Measurements from ENCODE around the gene FARP1. TPM values are rescaled to one million over a fixed set of nuclear protein-coding genes. Genes with fewer than 3 reads are reported as not detected.

Gene FARP1
- total RNA-seq, 5 donors from 2014 or later (not counting 1 experiment from before 2014, with no cell fraction given), result 0.51 to 2.0 (median 1.0) TPM

DNA sequence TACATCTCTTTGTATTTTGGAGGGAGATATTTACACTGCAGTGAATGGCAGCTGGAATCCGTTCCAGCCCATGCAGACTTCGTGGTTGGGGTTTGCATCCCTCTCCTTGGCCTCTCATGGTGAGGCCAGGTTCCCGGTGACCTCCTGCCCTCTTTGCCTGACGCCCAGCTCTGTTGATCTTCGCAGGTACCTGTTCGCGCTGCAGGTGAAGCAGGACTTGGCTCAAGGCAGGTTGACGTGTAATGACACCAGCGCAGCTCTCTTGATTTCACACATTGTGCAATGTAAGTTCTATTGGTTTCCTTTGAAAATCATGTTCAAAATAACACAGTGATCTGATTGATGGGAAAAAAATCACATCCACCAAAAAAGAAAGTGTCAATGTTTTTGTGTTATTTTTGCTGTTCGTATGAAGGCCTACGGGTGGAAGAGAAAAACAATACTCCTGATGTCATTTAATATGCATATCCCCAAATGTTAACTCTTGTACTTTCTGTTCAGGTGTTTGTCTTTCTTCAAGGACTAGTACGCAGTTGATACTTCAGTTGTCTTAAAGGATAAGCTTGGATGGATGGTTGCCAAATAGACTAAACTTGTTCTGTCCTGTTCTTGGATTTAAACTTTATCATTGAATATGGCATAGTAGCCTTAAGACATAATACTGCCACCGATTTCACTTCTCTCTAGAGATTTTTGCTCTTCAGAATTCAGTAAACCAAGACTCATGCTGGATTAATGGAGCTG lies 234.9 kb downstream of the FARP1 start:
- no peaks in the 10 kb centered on the region for H3K4me1 ChIP-seq (ENCODE audit: control insufficient read depth in 1 of 2, extremely low read depth in 1 of 2, insufficient read depth in 2 of 2, low read length in 2 of 2)
- ChIA-PET POLR2A (no interaction called here), CTCF (no interaction called here)
- peaks cover 3 to 6% of the 10 kb centered on the region in 2 donors for H3K27me3 Mint-ChIP-seq
- no peak overlapping the region for H3K27ac Mint-ChIP-seq
- no peaks in the 10 kb centered on the region for H3K4me1 Mint-ChIP-seq
- peaks cover 0 to 2% of the 10 kb centered on the region in 2 experiments for H3K27me3 ChIP-seq (replicated peaks in 1 of 2; ENCODE audit: control insufficient read depth in 2 of 2, extremely low read depth in 1 of 2, insufficient read depth in 2 of 2, low read length in 1 of 2)
- no peak overlapping the region for H3K4me3 ChIP-seq (ENCODE audit: control insufficient read depth in 1 of 2, extremely low read depth in 1 of 2, low read length in 1 of 2)
- peaks cover 0 to 8% (median 0%) of the 10 kb centered on the region in 3 donors for H3K9me3 Mint-ChIP-seq
- no peaks in the 10 kb centered on the region for H3K36me3 Mint-ChIP-seq
- ATAC-seq (replicated peaks in 1 of 4) (no peak), DNase-seq (no peak)
- no peak overlapping the region for H3K4me3 Mint-ChIP-seq
- H3K9me3 ChIP-seq, result no peaks in the 10 kb centered on the region
- H3K36me3 ChIP-seq (ENCODE audit: control insufficient read depth in 2 of 2, extremely low read depth in 1 of 2, insufficient read depth in 1 of 2, low read length in 1 of 2), result no peaks in the 10 kb centered on the region
- H3K27ac ChIP-seq (ENCODE audit: low read length), result no peak overlapping the region
- 89% methylated on average over 5 of the region's 13 CpGs for WGBS (ENCODE audit: insufficient coverage)

DNA sequence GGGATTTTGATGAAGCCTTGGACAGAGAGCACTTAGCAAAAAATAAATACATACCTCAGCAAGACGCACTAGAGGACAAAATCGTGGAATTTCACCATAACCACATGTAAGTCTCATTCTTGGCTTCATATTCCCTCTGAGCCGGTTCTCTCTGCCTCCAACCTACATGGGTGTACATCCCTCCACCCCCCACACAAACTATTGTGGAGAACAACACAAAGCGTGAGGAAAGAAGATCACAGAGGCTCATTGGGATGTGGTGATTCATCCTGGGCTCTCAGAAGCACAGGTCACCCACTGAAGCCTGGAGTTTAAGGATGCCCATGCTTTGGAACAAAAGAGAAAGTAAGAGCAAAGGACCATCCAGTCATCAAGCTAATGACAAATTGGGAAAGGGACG lies 241.8 kb downstream of the FARP1 start:
- Mint-ChIP-seq H3K9me3 (no peaks in the 10 kb centered on the region), H3K4me3 (no peak overlapping the region), H3K36me3 (no peaks in the 10 kb centered on the region), H3K27ac (no peak overlapping the region), H3K27me3 (peaks cover 30 to 34% of the 10 kb centered on the region in 2 donors), H3K4me1 (no peaks in the 10 kb centered on the region)
- Histone ChIP-seq H3K27me3 (replicated peaks in 1 of 2; ENCODE audit: control insufficient read depth in 2 of 2, extremely low read depth in 1 of 2, insufficient read depth in 2 of 2, low read length in 1 of 2) (peaks cover 0 to 8% of the 10 kb centered on the region in 2 experiments), H3K4me1 (ENCODE audit: control insufficient read depth in 1 of 2, extremely low read depth in 1 of 2, insufficient read depth in 2 of 2, low read length in 2 of 2) (no peaks in the 10 kb centered on the region), H3K27ac (ENCODE audit: low read length) (no peak overlapping the region), H3K36me3 (ENCODE audit: control insufficient read depth in 2 of 2, extremely low read depth in 1 of 2, insufficient read depth in 1 of 2, low read length in 1 of 2) (no peaks in the 10 kb centered on the region), H3K4me3 (ENCODE audit: control insufficient read depth in 1 of 2, extremely low read depth in 1 of 2, low read length in 1 of 2) (no peak overlapping the region), H3K9me3 (no peaks in the 10 kb centered on the region)
- 48% methylated on average over 3 of the region's 5 CpGs for WGBS (ENCODE audit: insufficient coverage)
- ChIA-PET POLR2A (no interaction called here), CTCF (interaction anchor here in 1 of 2 donors (0.6 kb wide), 1 partner anchor 334 kb away, joined by 4 read pairs; no protein-coding TSS in a partner anchor)
- ATAC-seq (replicated peaks in 1 of 4), result no peak
- DNase-seq, result no peak

DNA sequence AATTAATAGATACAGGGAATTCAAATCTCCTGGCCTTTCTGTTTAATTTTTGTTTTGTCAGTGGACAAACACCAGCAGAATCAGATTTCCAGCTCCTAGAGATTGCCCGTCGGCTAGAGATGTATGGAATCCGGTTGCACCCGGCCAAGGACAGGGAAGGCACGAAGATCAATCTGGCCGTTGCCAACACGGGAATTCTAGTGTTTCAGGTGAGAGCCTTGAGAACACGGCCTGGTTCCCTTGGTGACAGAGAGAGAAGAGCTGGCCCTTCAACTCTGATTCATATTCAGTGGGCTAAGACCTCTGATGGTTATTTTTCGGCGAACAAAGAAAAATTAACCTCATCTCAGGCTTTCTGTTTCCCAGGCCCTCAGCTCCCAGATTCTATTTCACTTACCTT lies 242.7 kb downstream of the FARP1 start:
- Histone ChIP-seq H3K9me3 (no peaks in the 10 kb centered on the region), H3K27ac (ENCODE audit: low read length) (no peak overlapping the region), H3K27me3 (replicated peaks in 1 of 2; ENCODE audit: control insufficient read depth in 2 of 2, extremely low read depth in 1 of 2, insufficient read depth in 2 of 2, low read length in 1 of 2) (peaks cover 0 to 8% of the 10 kb centered on the region in 2 experiments), H3K4me1 (ENCODE audit: control insufficient read depth in 1 of 2, extremely low read depth in 1 of 2, insufficient read depth in 2 of 2, low read length in 2 of 2) (no peaks in the 10 kb centered on the region), H3K4me3 (ENCODE audit: control insufficient read depth in 1 of 2, extremely low read depth in 1 of 2, low read length in 1 of 2) (no peak overlapping the region), H3K36me3 (ENCODE audit: control insufficient read depth in 2 of 2, extremely low read depth in 1 of 2, insufficient read depth in 1 of 2, low read length in 1 of 2) (no peaks in the 10 kb centered on the region)
- Mint-ChIP-seq H3K9me3 (no peaks in the 10 kb centered on the region), H3K4me1 (no peaks in the 10 kb centered on the region), H3K4me3 (no peak overlapping the region), H3K27me3 (peaks cover 30 to 34% of the 10 kb centered on the region in 2 donors), H3K27ac (no peak overlapping the region), H3K36me3 (no peaks in the 10 kb centered on the region)
- ChIA-PET CTCF (interaction anchor here in 1 of 2 donors (0.7 kb wide), 1 partner anchor 28 kb away, joined by 3 read pairs; no protein-coding TSS in a partner anchor), POLR2A (no interaction called here)
- WGBS (ENCODE audit: insufficient coverage), result 86% methylated on average over 8 of the region's 10 CpGs
- DNase-seq, result no peak
- no peak for ATAC-seq (replicated peaks in 1 of 4)

DNA sequence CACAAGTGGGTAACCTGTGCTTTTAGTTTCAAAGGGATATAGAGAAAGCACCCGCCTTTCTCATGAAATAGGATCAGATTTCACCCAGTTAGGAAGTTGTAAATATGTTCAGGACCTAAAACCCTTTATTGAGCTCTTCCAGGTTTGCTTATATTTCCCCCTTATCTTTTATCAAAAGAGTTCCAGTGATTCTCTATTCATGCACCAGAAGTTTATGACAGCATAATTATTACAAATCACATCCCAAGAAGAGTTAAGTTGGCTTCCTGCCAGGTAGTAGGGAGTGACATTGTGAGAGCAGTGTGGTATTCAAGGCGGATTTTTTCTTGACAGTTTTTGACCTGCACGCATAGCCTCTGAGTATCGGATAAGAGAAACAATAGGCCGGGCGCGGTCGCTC lies 243.7 kb downstream of the FARP1 start:
- no peak overlapping the region for H3K4me3 Mint-ChIP-seq
- H3K4me1 Mint-ChIP-seq, result no peaks in the 10 kb centered on the region
- H3K9me3 ChIP-seq, result no peaks in the 10 kb centered on the region
- H3K36me3 Mint-ChIP-seq, result no peaks in the 10 kb centered on the region
- no peak overlapping the region for H3K4me3 ChIP-seq (ENCODE audit: control insufficient read depth in 1 of 2, extremely low read depth in 1 of 2, low read length in 1 of 2)
- H3K4me1 ChIP-seq (ENCODE audit: control insufficient read depth in 1 of 2, extremely low read depth in 1 of 2, insufficient read depth in 2 of 2, low read length in 2 of 2), result no peaks in the 10 kb centered on the region
- peaks cover 26 to 34% of the 10 kb centered on the region in 2 donors for H3K27me3 Mint-ChIP-seq
- no peak overlapping the region for H3K27ac Mint-ChIP-seq
- whole genome bisulfite sequencing (ENCODE audit: insufficient coverage), result 94% methylated on average over 7 of the region's 8 CpGs
- peaks cover 0 to 8% of the 10 kb centered on the region in 2 experiments for H3K27me3 ChIP-seq (replicated peaks in 1 of 2; ENCODE audit: control insufficient read depth in 2 of 2, extremely low read depth in 1 of 2, insufficient read depth in 2 of 2, low read length in 1 of 2)
- H3K36me3 ChIP-seq (ENCODE audit: control insufficient read depth in 2 of 2, extremely low read depth in 1 of 2, insufficient read depth in 1 of 2, low read length in 1 of 2), result no peaks in the 10 kb centered on the region
- no peak overlapping the region for H3K27ac ChIP-seq (ENCODE audit: low read length)
- CTCF ChIA-PET, result no interaction called here
- POLR2A ChIA-PET, result no interaction called here
- DNase-seq (no peak), ATAC-seq (replicated peaks in 1 of 4) (no peak)
- H3K9me3 Mint-ChIP-seq, result no peaks in the 10 kb centered on the region

DNA sequence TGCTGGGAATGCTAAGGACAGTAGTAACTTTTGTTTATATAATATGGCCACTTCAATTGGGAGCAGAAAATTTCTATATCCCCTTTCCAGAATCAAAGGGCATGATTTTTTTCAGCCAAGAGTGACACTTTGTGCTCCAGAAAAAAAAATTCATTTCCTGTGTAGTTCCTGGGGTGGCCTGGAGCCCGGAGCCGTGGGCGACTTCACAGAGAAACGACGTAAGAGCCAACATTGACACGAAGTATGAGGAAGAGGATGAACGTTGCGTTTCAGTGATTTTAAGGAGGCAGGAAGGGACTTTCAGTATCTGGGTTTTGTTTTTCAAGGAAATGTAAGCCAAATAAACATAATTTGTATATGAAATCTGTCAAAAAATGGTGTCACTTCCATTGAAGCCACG lies 246.4 kb downstream of the FARP1 start:
- Histone ChIP-seq H3K27me3 (replicated peaks in 1 of 2; ENCODE audit: control insufficient read depth in 2 of 2, extremely low read depth in 1 of 2, insufficient read depth in 2 of 2, low read length in 1 of 2) (peaks cover 0 to 1% of the 10 kb centered on the region in 2 experiments), H3K4me1 (ENCODE audit: control insufficient read depth in 1 of 2, extremely low read depth in 1 of 2, insufficient read depth in 2 of 2, low read length in 2 of 2) (no peaks in the 10 kb centered on the region), H3K4me3 (ENCODE audit: control insufficient read depth in 1 of 2, extremely low read depth in 1 of 2, low read length in 1 of 2) (no peak overlapping the region), H3K9me3 (no peaks in the 10 kb centered on the region), H3K27ac (ENCODE audit: low read length) (no peak overlapping the region), H3K36me3 (ENCODE audit: control insufficient read depth in 2 of 2, extremely low read depth in 1 of 2, insufficient read depth in 1 of 2, low read length in 1 of 2) (no peaks in the 10 kb centered on the region)
- Mint-ChIP-seq H3K4me1 (no peaks in the 10 kb centered on the region), H3K4me3 (no peak overlapping the region), H3K9me3 (no peaks in the 10 kb centered on the region), H3K27ac (no peak overlapping the region), H3K36me3 (no peaks in the 10 kb centered on the region), H3K27me3 (peaks cover 18 to 28% of the 10 kb centered on the region in 2 donors)
- ChIA-PET CTCF (no interaction called here), POLR2A (no interaction called here)
- ATAC-seq (replicated peaks in 1 of 4) (no peak), DNase-seq (no peak)
- WGBS (ENCODE audit: insufficient coverage), result 57% methylated on average over 7 of the region's 9 CpGs

DNA sequence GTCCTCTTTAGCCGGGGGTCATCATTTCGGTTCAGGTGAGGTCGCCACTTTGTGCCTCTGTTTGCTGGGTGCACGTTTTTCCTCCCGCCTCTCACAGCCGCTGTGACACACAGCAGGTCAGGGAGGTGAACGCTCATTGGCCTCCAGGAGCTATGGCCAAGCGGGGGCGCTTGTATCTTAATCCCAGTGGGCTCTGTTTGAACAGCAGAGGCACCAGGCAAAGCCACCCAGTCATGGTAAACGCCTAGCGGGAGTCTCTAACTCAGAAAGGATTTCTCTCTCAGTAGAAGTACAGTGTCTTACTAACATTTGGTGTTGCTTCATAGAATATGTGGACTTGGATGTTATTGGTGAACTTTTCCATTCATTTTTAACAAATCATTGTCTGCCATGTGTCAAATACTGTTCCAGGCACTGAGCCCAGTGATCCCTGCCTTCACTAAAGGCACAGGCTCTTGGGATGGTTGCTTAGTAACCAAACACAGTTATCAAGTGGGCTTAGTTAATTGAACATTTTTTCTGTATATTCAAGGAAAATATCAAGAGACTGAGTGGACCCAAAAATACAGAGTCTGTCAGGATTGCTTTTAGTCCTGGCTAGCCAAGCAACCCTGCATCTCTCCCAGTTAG lies 247.3 kb downstream of the FARP1 start:
- ATAC-seq (replicated peaks in 1 of 4) (no peak), DNase-seq (no peak)
- Histone ChIP-seq H3K27me3 (replicated peaks in 1 of 2; ENCODE audit: control insufficient read depth in 2 of 2, extremely low read depth in 1 of 2, insufficient read depth in 2 of 2, low read length in 1 of 2) (peaks cover 0 to 8% of the 10 kb centered on the region in 2 experiments), H3K36me3 (ENCODE audit: control insufficient read depth in 2 of 2, extremely low read depth in 1 of 2, insufficient read depth in 1 of 2, low read length in 1 of 2) (no peaks in the 10 kb centered on the region), H3K9me3 (no peaks in the 10 kb centered on the region), H3K27ac (ENCODE audit: low read length) (no peak overlapping the region), H3K4me3 (ENCODE audit: control insufficient read depth in 1 of 2, extremely low read depth in 1 of 2, low read length in 1 of 2) (no peak overlapping the region), H3K4me1 (ENCODE audit: control insufficient read depth in 1 of 2, extremely low read depth in 1 of 2, insufficient read depth in 2 of 2, low read length in 2 of 2) (no peaks in the 10 kb centered on the region)
- CTCF ChIA-PET, result no interaction called here
- H3K4me1 Mint-ChIP-seq, result no peaks in the 10 kb centered on the region
- no peak overlapping the region for H3K4me3 Mint-ChIP-seq
- no peaks in the 10 kb centered on the region for H3K9me3 Mint-ChIP-seq
- WGBS (ENCODE audit: insufficient coverage), result 96% methylated on average over 7 of the region's 11 CpGs
- no peaks in the 10 kb centered on the region for H3K36me3 Mint-ChIP-seq
- H3K27ac Mint-ChIP-seq, result no peak overlapping the region
- POLR2A ChIA-PET, result no interaction called here
- peaks cover 9 to 21% of the 10 kb centered on the region in 2 donors for H3K27me3 Mint-ChIP-seq

Data from T-cell (primary cell).